ENCODE measurements around the gene EPC1. TPM values are rescaled to one million over a fixed set of nuclear protein-coding genes. Genes with fewer than 3 reads are reported as not detected.

The EPC1 gene
- total and polyA plus RNA-seq, 9 donors, result 31.8 to 52.9 (median 41.1) TPM

DNA sequence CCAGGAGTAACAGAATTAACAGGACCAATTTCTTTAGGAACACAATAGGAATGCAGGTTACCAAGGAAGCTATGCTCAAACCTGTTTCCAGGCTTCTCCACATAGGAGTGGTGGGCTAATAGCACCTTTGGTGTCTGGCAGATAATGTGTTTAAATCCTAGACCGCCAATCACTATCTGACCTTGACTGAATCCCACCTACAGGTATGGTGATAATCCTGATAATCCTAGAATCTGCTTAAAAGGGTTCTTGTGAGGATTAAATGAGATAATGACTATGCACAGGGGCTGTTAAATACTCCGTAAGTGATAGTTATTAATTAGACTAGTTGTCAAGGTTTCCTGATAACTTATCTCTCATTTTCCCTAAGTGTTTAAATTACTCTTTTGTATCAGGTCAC is 81.2 kb downstream of the EPC1 start:
- no peak for DNase-seq
- no peak for TF ChIP-seq EP300 (IDR thresholded peaks at IDR 0.05)
- TF ChIP-seq POLR2A (IDR thresholded peaks at IDR 0.05), result no peak
- TF ChIP-seq, protein P1, sequence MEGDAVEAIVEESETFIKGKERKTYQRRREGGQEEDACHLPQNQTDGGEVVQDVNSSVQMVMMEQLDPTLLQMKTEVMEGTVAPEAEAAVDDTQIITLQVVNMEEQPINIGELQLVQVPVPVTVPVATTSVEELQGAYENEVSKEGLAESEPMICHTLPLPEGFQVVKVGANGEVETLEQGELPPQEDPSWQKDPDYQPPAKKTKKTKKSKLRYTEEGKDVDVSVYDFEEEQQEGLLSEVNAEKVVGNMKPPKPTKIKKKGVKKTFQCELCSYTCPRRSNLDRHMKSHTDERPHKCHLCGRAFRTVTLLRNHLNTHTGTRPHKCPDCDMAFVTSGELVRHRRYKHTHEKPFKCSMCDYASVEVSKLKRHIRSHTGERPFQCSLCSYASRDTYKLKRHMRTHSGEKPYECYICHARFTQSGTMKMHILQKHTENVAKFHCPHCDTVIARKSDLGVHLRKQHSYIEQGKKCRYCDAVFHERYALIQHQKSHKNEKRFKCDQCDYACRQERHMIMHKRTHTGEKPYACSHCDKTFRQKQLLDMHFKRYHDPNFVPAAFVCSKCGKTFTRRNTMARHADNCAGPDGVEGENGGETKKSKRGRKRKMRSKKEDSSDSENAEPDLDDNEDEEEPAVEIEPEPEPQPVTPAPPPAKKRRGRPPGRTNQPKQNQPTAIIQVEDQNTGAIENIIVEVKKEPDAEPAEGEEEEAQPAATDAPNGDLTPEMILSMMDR (IDR thresholded peaks at IDR 0.05), result no peak
- no peaks in the 10 kb centered on the region for H3K4me1 ChIP-seq (ENCODE audit: insufficient read depth)
- no peaks in the 10 kb centered on the region for H3K9me3 ChIP-seq
- no peaks in the 10 kb centered on the region for H3K27me3 ChIP-seq
- no peak overlapping the region for H3K4me3 ChIP-seq
- WGBS, 3 donors, result 64 to 82% (median 80%) methylated on average over 2 of the region's 2 CpGs
- intact Hi-C loops (cut with DNase I), result loop anchor here in 1 of 4 donors (10.0 kb wide), 1 partner anchor 69 kb away; no protein-coding TSS in a partner anchor
- H3K27ac ChIP-seq, result no peak overlapping the region
- H3K36me3 ChIP-seq, result no peaks in the 10 kb centered on the region

DNA sequence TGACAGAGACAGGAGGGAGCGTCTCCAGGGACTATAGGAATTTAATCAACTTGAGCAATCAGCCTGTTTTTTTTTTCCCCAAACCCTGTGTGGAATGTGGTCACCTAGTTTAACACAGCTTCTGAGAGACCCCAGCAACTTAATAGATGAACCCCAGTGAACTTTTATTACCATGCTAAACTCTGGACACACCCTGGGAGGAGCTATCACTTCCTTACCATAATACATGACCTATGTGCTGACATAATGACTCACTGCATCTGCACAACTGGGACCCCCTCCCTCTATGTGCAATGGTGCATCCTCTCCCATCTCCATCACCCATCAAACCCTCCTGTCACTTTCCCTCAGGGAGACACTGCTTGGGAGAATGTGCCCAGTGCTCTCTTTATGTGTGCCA is 83.7 kb downstream of the EPC1 start:
- H3K4me1 ChIP-seq (ENCODE audit: insufficient read depth), result peaks cover 1% of the 10 kb centered on the region
- no peaks in the 10 kb centered on the region for H3K27me3 ChIP-seq
- no peaks in the 10 kb centered on the region for H3K36me3 ChIP-seq
- no peaks in the 10 kb centered on the region for H3K9me3 ChIP-seq
- WGBS, 3 donors, result 58 to 84% (median 64%) methylated on average over 1 of the region's 1 CpG
- no peak for TF ChIP-seq POLR2A (IDR thresholded peaks at IDR 0.05)
- no peak for TF ChIP-seq EP300 (IDR thresholded peaks at IDR 0.05)
- TF ChIP-seq, protein P1 (IDR thresholded peaks at IDR 0.05), result no peak
- H3K4me3 ChIP-seq, result no peak overlapping the region
- intact Hi-C loops (cut with DNase I), result loop anchor here in 1 of 4 donors (10.0 kb wide), 1 partner anchor 72 kb away; no protein-coding TSS in a partner anchor
- DNase-seq, result no peak
- no peak overlapping the region for H3K27ac ChIP-seq

DNA sequence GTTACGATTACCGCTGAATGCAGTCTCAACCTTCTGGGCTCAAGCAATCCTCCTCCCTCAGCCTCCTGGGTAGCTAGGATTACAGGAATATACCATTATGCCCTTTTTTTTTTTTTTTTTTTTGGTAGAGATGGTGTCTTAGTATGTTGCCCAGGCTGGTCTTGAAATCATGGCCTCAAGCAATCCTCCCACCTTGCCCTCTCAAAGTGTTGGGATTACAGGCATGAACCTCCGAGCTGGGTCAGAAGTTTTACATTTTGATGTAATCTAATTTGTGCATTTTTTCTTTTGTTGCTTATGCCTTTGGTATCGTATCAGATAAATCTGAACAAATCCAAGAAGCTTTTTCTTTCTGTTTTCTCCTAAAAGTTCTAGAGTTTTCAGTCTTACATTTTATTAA is 87.4 kb downstream of the EPC1 start:
- Histone ChIP-seq H3K4me1 (ENCODE audit: insufficient read depth) (peaks cover 1% of the 10 kb centered on the region), H3K36me3 (no peaks in the 10 kb centered on the region), H3K27me3 (no peaks in the 10 kb centered on the region), H3K27ac (no peak overlapping the region), H3K9me3 (no peaks in the 10 kb centered on the region), H3K4me3 (no peak overlapping the region)
- TF ChIP-seq POLR2A (IDR thresholded peaks at IDR 0.05) (no peak), EP300 (IDR thresholded peaks at IDR 0.05) (no peak)
- TF ChIP-seq, protein P1 (IDR thresholded peaks at IDR 0.05), result no peak
- intact Hi-C loops (cut with DNase I), result loop anchor here in 3 of 4 donors (5.0 to 10.0 kb wide), 4 partner anchors 85 to 185 kb away; partner anchors contain the start of genes CCDC7 (in 2 of the 3) and EPC1 (in 2 of the 3)
- DNase-seq, result no peak
- WGBS, 3 donors, result 93 to 97% (median 94%) methylated on average over 4 of the region's 4 CpGs

DNA sequence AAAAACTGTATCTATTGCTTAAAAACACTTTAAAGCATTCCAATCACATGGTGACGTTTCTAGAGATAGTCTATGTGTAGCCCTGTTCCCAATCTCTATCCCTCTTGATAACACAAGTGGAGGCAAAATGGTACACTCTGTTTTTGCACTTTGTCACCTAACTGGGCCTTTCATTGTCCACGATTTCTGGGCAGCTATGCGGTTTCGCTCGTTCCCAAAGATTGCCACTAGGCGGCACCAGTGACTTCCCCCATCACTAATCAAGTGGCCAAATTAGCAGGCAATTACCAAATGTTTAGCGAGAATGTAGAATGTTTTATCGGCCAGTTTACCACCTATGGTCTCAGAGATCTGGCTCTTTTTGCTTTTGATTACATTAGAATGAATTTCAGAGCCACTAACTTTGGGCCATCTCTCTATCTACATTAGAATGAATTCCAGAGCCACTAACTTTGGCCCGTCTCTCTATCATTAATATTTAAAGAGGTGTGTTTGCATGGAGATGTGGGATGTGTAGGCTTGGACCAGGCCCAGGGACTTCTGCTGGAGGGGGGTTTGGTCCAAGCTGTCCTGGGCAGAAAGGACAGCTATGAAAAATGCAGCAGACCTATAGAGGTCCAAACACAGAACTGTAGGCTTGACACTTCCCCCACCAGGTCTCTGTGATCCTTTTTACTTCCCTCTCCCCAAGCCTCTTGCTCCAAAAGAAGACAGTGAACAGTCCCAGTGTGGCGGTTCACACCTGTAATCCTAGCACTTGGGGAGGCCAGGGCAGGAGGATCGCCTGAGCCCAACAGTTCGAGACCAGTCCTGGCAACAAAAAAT is 90.1 kb downstream of the EPC1 start:
- Histone ChIP-seq H3K4me3 (no peak overlapping the region), H3K36me3 (no peaks in the 10 kb centered on the region), H3K27ac (no peak overlapping the region), H3K27me3 (no peaks in the 10 kb centered on the region), H3K4me1 (ENCODE audit: insufficient read depth) (peaks cover 1% of the 10 kb centered on the region), H3K9me3 (no peaks in the 10 kb centered on the region)
- 27 to 32% (median 30%) methylated on average over 12 of the region's 12 CpGs for WGBS, 3 donors
- DNase-seq, result peak; percentile 43 to 77 (median 72)
- intact Hi-C loops (cut with DNase I), result loop anchor here in 3 of 4 donors (5.0 to 10.0 kb wide), 4 partner anchors 88 to 188 kb away; partner anchors contain the start of genes CCDC7 (in 2 of the 3) and EPC1 (in 2 of the 3)
- TF ChIP-seq EP300 (IDR thresholded peaks at IDR 0.05) (no peak), POLR2A (IDR thresholded peaks at IDR 0.05) (no peak)
- TF ChIP-seq, protein P1 (IDR thresholded peaks at IDR 0.05), result peak; percentile 58 to 80 (median 78)

Measured in ovary (tissue), 9 donors.